ENCODE results near the gene PIGB.

DNA sequence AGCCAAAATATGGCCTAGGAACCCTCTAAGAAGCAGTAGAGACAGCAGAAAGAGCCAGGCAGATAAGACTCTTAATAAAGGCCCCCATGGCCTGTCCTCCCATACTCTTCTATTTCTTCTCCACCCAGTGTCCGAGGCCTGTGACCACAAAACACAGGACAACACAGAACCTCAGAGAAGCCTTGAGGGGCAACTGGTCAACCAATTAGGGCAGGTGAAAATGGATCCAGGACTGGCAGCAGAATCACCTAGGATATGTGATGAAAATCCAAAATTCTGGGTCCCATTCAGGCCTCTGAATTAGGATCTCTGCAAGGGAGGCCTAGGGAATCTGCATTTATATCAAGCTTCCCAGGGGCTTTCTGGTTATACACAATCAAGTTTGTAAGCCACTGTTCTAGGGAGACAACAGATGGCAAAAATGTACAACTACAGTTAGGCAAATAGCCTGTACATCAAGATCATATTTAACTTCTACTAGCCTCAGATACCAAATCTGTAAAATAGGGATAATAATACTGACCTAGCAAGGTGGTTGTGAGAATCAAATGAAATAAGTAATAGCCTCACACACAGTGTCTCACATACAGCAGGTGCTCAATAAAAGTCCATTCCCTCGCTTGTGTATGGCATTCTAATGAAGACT, 39.8 kb upstream of the PIGB start:
- TF ChIP-seq, protein P1, sequence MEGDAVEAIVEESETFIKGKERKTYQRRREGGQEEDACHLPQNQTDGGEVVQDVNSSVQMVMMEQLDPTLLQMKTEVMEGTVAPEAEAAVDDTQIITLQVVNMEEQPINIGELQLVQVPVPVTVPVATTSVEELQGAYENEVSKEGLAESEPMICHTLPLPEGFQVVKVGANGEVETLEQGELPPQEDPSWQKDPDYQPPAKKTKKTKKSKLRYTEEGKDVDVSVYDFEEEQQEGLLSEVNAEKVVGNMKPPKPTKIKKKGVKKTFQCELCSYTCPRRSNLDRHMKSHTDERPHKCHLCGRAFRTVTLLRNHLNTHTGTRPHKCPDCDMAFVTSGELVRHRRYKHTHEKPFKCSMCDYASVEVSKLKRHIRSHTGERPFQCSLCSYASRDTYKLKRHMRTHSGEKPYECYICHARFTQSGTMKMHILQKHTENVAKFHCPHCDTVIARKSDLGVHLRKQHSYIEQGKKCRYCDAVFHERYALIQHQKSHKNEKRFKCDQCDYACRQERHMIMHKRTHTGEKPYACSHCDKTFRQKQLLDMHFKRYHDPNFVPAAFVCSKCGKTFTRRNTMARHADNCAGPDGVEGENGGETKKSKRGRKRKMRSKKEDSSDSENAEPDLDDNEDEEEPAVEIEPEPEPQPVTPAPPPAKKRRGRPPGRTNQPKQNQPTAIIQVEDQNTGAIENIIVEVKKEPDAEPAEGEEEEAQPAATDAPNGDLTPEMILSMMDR (IDR thresholded peaks at IDR 0.05) = no peak
- TF ChIP-seq POLR2A (IDR thresholded peaks at IDR 0.05) = no peak
